ENCODE results near the gene ALCAM. TPM values are rescaled to one million over a fixed set of nuclear protein-coding genes. Genes with fewer than 3 reads are reported as not detected.

The ALCAM gene
- total RNA-seq, 1 donor from 2014 or later = 26.1 TPM

GRCh38 chr3:105511031-105511430 is 144.3 kb downstream of the ALCAM start:
- H3K4me1 ChIP-seq = peaks cover 0 to 4% of the 10 kb centered on the region in 2 donors
- H3K4me3 ChIP-seq = no peak overlapping the region
- H3K36me3 ChIP-seq = no peaks in the 10 kb centered on the region
- no peak for TF ChIP-seq CTCF (IDR thresholded peaks at IDR 0.05)
- DNase-seq (ENCODE audit: low spot score in 2 of 2) = no peak
- intact Hi-C loops (cut with DNase I) = no loop called here
- H3K27me3 ChIP-seq = no peaks in the 10 kb centered on the region
- no peak overlapping the region for H3K27ac ChIP-seq
- no peaks in the 10 kb centered on the region for H3K9me3 ChIP-seq

GRCh38 chr3:105512061-105512460 is 145.4 kb downstream of the ALCAM start:
- H3K36me3 ChIP-seq = no peaks in the 10 kb centered on the region
- intact Hi-C loops (cut with DNase I) = no loop called here

GRCh38 chr3:105513042-105513441 is 146.3 kb downstream of the ALCAM start:
- intact Hi-C loops (cut with DNase I) = no loop called here
- H3K36me3 ChIP-seq = no peaks in the 10 kb centered on the region

More at GRCh38 chr3:105512061-105512460, 145.4 kb downstream of the ALCAM start:
- DNase-seq (ENCODE audit: low spot score in 2 of 2) = no peak
- no peak overlapping the region for H3K4me3 ChIP-seq
- no peak overlapping the region for H3K27ac ChIP-seq
- H3K9me3 ChIP-seq = no peaks in the 10 kb centered on the region
- H3K27me3 ChIP-seq = no peaks in the 10 kb centered on the region
- no peak for TF ChIP-seq CTCF (IDR thresholded peaks at IDR 0.05)
- H3K4me1 ChIP-seq = peaks cover 0 to 4% of the 10 kb centered on the region in 2 donors

GRCh38 chr3:105513886-105514285 is 147.2 kb downstream of the ALCAM start:
- Histone ChIP-seq H3K9me3 (no peaks in the 10 kb centered on the region), H3K4me3 (no peak overlapping the region), H3K27ac (no peak overlapping the region), H3K27me3 (no peaks in the 10 kb centered on the region), H3K36me3 (no peaks in the 10 kb centered on the region), H3K4me1 (peaks cover 0 to 4% of the 10 kb centered on the region in 2 donors)
- TF ChIP-seq CTCF (IDR thresholded peaks at IDR 0.05) = no peak
- intact Hi-C loops (cut with DNase I) = no loop called here
- no peak for DNase-seq (ENCODE audit: low spot score in 2 of 2)

More at GRCh38 chr3:105513042-105513441, 146.3 kb downstream of the ALCAM start:
- no peaks in the 10 kb centered on the region for H3K9me3 ChIP-seq
- H3K27me3 ChIP-seq = no peaks in the 10 kb centered on the region
- no peak for TF ChIP-seq CTCF (IDR thresholded peaks at IDR 0.05)
- H3K27ac ChIP-seq = no peak overlapping the region
- H3K4me1 ChIP-seq = peaks cover 0 to 4% of the 10 kb centered on the region in 2 donors
- no peak overlapping the region for H3K4me3 ChIP-seq
- no peak for DNase-seq (ENCODE audit: low spot score in 2 of 2)

GRCh38 chr3:105515372-105515771 is 148.7 kb downstream of the ALCAM start:
- no peak for TF ChIP-seq CTCF (IDR thresholded peaks at IDR 0.05)
- H3K9me3 ChIP-seq = no peaks in the 10 kb centered on the region
- peaks cover 0 to 4% of the 10 kb centered on the region in 2 donors for H3K4me1 ChIP-seq
- intact Hi-C loops (cut with DNase I) = loop anchor here (5.0 kb wide), 1 partner anchor 148 kb away; the partner anchor contains the start of gene ALCAM
- no peak overlapping the region for H3K4me3 ChIP-seq
- H3K27ac ChIP-seq = no peak overlapping the region
- DNase-seq (ENCODE audit: low spot score in 2 of 2) = no peak
- H3K36me3 ChIP-seq = no peaks in the 10 kb centered on the region
- H3K27me3 ChIP-seq = no peaks in the 10 kb centered on the region

GRCh38 chr3:105516972-105517371 is 150.3 kb downstream of the ALCAM start:
- no peak for TF ChIP-seq CTCF (IDR thresholded peaks at IDR 0.05)
- intact Hi-C loops (cut with DNase I) = loop anchor here (5.0 kb wide), 1 partner anchor 150 kb away; the partner anchor contains the start of gene ALCAM

More at GRCh38 chr3:105516972-105517371, 150.3 kb downstream of the ALCAM start:
- Histone ChIP-seq H3K4me1 (peaks cover 0 to 4% of the 10 kb centered on the region in 2 donors), H3K27me3 (no peaks in the 10 kb centered on the region), H3K4me3 (no peak overlapping the region), H3K36me3 (no peaks in the 10 kb centered on the region), H3K27ac (no peak overlapping the region), H3K9me3 (no peaks in the 10 kb centered on the region)
- DNase-seq (ENCODE audit: low spot score in 2 of 2) = no peak
